Middle frontal gyrus (tissue), 1 donor: ENCODE results near the gene TLDC2.
"Not testable (repeated sequence)": the region's sequence is repeated elsewhere in the genome, so short reads cannot be mapped to it uniquely, and the experiment has no call there.

Source experiments
- DNase-seq: peaks from one replicate; pipeline ENCODE4 v3.0.0-alpha.2; 2015; ENCODE audit warnings: low spot score; ENCODE audit errors: extremely low spot score

TLDC2 gene

GRCh38 chr20:36875702-36876472 is at the start of gene TLDC2:
TSS of gene TLDC2 (plus strand) at chr20:36876138. CDS start at chr20:36876175, 37 bp downstream.
- no peak for DNase-seq

DNA sequence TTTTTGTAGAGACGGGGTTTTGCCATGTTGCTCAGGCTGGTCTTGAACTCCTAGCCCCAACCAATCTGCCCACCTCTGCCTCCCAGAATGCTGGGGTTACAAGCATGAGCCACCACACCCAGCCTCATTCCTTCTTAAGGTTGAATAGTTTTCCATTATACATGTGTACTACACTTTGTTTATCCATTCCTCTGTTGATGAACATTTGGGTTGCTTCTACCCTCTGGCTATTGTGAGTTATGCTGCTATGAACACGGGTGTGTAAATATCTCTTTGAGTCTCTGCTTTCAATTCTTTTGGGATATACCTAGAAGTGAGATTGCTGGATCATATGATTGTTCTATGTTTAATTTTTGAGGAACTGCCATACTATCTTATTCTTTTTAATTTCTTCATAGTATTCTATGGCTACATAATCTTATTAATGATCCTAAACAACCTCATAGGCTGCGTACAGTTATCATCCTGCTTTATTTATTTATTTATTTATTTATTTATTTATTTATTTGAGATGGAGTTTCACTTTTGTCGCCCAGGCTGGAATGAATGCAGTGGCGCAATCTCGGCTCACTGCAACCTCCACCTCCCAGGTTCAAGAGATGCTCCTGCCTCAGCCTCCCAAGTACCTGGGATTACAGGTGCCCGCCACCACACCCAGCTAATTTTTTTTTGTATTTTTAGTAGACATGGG is 49.2 kb upstream of the TLDC2 start:
- DNase-seq: no peak

GRCh38 chr20:36827541-36828279 is 48.2 kb upstream of the TLDC2 start:
- DNase-seq: no peak

DNA sequence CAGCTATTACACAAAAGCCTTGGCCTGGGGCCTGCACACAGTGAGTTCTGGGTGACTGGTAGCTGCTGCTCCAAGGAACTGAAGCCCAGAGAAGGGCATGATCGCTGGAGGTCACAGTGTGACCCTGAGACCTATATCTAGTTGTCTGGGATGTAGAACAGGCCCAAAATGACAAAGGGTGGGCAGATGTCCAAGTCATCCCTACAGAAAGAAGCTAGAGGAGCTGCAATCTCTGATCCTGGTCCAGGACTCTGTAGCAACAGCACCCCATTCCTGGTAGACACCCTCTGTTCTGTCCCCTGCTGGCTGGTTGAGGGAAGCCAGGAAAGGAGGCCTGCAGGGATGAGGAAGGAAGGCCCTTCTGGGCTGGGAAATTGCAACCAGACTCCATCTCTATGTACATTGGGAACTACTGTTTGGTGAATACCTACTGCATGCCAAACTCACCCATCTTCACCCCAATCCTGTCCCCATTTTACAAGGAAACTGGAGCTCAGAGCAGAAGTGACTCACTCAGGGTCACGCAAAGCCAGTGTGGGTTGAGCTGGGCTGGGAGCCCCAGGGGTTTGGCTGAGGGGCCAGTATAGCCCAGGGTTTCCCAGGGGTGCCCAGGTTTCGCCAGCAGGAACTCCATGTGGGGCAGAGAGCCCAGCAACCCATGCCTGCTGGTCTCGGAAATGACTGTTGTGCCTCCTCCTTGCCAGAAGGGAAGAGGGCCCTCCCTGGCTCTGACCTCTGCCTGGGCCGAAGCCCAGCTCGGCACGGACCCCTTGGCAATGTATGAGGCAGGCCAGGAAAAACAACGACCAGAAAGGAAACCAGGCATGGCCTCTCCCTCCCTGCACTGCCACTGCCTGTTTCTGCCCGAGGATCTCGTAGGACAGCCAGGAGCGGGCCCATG is 44.9 kb upstream of the TLDC2 start:
- no peak for DNase-seq

DNA sequence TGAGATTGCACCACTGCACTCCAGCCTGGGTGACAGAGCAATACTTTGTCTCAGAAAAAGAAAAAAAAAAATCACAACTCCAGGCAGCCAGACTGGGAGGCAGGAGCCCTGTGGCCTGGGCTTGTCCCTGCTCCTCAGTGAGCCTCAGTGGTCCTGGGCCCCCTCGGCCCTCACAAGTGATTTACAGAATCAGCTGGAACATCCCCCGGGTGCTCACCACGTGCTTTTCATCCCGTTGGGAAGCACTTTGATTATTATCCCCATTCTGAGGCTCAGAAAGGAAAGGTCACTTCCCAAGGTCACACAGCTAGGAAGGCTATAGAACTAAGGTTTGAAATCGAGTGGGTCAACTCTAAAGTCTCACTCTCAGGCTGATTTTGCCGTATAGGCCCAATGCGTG is 43.1 kb upstream of the TLDC2 start:
- DNase-seq: no peak

DNA sequence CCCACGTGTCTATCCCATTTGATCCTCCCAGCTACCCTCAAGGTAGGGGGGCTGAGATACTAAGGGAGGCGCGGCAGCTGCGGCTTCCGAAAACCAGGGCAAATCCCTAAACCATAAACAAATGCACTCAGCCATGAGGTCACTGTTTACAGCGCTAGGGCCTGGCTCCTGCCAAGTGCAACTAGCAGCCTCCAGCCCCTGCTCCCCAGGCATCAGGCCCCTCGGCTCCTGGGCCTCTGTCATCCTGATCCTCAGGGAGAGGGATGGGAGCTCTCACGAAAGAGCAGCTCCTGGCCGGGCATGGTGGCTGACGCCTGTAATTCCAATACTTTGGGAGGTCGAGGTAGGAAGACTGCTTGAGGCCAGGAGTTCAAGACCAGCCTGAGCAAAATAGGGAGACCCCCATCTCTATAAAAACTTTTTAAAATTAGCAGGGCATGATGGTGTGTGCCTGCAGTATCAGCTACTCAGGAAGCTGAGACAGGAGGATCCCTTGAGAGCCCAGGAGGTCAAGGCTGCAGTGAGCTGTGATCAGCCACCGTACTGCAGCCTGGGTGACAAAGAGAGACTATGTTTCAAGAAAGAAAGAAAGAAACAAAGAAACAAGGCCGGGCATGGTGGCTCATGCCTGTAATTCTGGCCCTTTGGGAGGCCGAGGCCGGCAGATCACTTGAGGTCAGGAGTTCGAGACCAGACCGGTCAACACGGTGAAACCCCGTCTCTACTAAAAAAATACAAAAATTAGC is 42.5 kb upstream of the TLDC2 start:
- no peak for DNase-seq

- no peak for DNase-seq
Measured at GRCh38 chr20:36835025-36835424, 40.9 kb upstream of the TLDC2 start.

DNA sequence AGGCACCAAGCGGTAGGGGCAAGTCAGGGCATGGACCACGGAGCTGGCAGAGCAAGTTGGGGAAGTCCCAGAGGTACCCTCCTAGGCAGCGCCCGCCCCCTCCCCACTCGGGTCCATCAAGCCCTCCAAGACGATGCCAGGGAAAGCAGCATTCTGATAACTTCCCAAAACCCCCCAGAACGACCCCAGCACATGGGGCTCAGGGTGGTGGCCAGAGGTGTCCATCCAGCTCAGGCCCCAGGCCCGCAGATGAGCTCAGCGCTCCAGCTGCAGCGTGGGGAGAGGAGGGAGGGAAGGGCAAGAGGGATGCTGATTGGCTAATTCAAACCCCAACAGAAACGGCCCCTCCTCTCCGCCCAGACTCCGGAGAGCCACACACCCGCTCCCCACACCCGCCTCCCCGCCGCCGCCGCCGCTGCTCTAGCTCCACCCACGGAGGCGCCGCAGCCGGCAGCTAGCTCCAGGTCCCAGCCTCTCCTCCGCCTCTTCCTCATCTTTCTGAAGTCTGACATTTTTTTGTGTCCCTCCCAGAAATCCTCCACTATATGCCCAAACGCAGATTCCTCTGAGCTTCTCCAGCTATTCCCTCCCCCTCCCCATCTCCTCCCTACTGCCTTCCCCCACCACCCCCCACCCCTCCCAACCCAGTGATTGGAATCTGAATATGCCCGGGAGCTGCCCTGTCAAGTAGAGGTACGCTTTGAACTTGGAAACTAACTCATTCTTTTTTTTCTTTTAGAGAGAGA is 40.3 kb upstream of the TLDC2 start:
- peak; percentile 89 for DNase-seq

DNA sequence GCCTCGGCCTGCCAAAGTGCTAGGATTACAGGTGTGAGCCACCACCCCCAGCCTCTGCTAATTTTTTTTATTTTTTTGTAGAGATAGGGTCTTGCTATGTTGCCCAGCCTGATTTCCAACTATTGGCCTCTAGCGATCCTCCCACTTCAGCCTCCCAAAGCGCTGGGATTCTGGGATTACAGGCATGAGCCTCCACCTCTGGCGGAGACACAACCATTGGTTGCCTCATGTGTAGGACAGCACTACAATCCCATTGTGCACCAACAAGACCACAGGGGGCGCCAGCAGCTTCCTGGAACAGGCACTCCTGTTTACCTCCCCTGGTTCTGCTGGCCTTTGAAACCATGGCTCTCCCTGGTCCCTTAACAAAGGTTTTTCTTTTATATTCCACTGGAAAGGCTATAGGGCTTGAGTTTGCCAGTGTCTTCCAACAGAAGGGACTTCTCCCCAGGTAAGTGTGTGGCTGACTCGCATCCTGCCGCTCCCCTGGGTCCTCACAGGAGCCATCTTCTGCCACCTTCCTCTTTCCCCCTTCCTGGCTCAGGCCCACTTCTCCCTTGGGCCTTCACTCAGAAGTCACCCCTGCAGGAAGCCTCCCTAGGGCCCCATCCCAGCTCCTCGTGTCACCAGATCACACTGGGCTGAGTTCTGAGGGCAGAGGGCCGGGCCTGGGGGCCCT is 39.2 kb upstream of the TLDC2 start:
- DNase-seq: no peak

GRCh38 chr20:36838376-36838775 is 37.6 kb upstream of the TLDC2 start:
- not testable (repeated sequence) for DNase-seq

DNA sequence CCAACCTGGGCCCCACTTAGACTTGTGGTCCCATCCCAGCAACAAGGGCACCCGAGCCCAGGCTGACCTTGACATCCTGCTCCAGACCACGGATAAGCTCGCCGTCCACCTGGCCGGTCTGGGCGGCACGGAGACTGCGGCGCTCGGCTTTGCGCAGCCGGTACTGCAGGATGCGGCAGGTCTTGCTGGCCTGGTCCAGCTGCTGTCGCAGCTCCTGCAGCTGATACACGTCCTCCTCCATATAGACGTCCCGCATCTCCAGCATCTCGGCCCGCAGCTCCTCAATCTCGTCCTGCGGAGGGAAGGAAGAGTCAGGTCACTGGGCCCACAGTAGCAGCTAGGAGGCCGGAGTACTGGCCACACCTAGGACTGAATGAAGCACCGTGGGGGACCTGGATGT is 36.8 kb upstream of the TLDC2 start:
- DNase-seq: no peak

DNA sequence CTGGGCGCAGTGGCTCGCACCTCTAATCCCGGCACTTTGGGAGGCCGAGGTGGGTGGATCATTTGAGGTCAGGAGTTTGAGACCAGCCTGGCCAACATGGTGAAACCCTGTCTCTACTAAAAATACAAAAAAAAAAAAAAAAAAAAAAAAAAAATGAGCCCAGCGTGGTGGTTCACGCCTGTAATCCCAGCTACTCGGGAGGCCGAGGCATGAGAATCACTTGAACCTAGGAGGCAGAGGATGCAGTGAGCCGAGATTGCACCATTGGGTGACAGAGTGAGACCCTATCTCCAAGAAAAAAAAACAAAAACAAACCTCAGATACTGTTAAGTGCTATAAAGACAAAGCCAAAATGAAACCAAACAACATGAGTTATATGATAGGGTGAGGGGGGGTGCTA is 34.9 kb upstream of the TLDC2 start:
- DNase-seq: not testable (repeated sequence)

DNA sequence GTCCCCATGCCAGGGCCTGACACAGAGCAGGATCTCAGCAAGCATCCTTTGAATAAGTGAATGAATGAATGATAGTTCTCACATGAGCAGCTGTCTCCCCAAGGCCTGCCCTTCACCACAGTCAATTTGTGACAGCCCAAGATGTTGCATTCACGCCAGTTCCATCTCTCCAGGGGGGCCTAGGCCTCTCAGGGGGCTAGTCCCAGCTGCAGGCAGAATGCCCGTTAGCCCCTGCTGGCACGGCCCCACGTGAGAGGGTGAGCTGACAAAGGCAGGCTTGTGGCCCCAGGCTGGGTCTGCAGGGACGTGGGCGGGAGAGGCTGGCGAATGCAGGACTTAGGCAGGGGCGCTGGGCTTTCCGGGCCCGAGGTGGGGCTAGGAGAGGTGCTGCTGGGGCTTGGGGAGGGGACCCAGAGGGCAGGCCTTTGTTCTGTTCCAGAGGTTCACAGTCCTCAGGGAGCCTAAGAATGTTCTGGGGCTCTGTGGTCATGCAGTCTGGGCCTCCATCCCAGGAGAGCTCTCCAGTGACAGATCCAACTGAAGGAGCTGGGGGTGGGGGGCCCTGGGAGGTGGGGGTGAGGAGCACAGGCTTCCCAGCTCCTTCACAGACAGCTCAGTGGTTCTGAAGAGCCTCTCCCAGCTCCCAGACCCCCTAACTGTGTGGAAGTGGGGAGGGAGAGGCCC is 30.5 kb upstream of the TLDC2 start:
- DNase-seq: no peak

- no peak for DNase-seq
Measured at GRCh38 chr20:36847009-36847709, 28.8 kb upstream of the TLDC2 start.

- DNase-seq: no peak
Measured at GRCh38 chr20:36847710-36848040, 28.3 kb upstream of the TLDC2 start.

- DNase-seq: no peak
Measured at GRCh38 chr20:36848078-36848660, 27.8 kb upstream of the TLDC2 start.

GRCh38 chr20:36848677-36849076 is 27.3 kb upstream of the TLDC2 start:
- DNase-seq: no peak
